Kidney tubule cell (primary cell): Measurements from ENCODE around the gene C1orf35.
"Not testable (repeated sequence)": the region's sequence is repeated elsewhere in the genome, so short reads cannot be mapped to it uniquely, and the experiment has no call there.

Source experiments
- DNase-seq: peaks from one replicate; pipeline ENCODE4 v3.0.0-alpha.2; 2018; ENCODE audit warnings: low spot score

Gene C1orf35

DNA sequence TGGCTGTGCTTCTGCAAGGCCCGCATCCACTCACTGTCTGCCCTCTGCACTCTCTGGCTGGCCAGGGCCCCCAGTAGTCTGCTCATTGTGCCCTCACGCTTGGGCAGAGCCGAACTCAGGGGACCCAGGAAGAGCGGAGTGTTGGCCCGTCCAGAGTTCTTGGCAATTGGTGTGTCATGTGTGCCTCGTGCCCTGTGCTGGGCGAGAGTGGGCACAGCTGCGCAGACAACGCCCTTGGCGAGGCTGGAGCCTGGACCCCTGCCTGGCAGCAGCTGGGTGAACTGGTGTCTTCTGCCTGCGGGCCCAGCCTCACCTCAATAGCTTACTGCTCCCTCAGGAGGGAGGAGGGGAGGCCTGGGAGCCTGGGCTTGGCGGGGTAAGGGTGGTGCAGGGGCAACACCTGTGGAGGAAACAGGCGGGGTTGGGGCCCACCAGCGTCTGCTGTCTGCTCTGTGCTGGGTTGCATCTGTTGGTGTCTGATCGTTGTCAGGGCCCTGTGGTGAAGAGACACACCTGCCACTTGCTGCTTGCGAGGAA, 39.1 kb upstream of the C1orf35 start:
- no peak for DNase-seq

DNA sequence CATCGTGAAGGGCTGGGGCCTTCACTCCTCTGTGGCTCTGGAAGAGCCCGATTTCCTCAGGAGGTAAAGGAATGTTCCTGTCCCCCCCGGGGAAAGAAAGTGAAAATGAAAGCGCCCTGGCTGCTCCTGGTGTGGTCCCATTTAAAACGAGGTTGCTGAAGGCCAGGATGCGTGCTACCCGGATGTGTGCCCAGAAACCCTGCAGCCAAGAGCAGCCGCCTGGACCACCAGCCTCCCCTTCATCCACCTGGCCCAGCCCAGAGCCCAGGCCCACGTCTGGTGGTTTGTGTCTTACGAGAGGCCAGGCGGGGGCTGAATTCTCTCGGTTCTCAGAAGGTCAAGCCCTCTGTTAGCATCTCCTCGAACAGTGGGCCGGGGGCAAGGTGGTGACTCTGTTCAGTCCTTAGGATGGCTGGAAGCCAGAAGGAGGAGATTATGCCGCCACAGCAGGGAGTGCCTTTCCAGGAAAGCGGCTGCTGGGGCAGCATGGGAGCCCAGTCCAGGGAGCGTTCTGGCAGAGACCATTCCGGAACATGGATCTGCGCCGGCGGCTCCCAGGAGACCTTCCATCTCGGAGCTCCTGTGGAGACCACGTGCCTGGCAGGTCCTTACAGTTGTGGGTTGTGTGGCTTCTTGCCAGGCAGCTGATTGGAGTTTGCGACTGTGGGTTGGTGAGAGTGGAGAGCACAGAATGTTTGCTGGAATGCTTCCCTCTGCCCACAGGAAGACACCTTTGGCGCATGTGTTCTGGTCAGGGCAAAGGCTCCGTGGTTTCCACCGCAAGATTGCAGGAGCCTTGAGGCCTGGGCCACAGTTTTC, 38.3 kb upstream of the C1orf35 start:
- DNase-seq = peak; percentile 71

DNA sequence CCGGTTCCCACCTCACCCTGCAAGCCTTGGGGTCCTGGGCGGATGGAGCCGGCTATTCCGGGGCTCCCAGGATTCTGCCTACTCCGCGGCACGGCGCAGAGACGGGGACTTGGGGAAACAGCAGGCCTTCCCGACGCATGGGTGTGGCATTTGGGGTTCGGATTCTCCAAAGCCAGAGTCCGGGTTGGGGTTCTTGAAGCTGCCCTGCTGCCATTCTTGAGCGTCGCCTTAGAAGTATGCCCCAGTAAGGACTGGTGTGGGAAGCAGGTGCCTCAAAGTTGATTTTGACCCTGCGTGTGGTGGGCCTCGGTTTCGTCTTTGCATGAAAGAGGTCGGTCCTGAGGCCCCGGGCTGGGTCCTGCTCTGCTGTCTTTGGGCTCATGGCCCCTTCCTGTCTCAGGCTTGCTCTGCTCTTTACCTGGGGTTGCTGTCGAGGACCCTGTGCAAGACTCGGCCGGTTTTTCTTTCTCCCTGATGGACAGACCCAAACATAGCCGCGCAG, 37.6 kb upstream of the C1orf35 start:
- no peak for DNase-seq

DNA sequence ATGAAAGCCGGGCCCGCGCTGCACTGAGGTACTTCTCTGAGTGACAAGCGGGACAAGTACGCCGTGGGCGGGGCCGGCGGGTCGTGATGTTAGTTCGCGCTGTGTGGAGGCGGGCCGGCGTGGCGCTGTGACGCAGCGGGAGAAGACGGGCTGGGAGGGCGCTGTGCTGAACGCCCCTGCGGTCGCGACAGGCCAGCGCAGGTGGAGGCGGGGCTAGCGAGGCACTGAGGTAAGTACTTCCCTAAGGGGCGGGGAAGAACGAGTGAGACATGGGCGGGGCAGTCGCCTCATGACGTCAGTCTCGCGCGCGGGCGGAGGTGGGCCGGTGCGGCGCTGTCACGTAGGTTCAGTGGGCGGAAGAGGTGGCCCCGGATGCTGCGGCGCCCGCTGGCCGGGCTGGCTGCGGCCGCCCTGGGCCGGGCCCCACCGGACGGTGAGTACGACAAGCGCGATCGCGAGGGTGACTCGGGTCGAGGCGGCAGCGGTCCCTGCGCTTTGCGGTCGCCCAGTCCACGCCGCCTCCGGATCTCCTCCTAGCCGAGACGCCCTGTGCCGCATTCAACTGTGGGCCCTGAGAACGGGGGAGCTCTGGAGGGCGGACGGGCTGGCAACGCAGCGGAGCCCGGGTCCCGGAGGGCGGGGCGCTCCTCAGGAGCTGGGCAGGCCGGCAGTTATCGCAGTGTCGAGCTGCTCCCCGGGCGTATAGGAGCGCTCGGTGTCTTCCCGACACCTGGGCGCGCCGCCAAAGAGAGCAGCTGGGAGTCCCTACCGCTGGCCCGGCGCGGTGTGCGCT, 37.0 kb upstream of the C1orf35 start, which contains the start of gene GUK1:
GUK1 (plus strand) TSS at position 349 of the 793 bp plus-strand sequence; CDS start at position 373, 24 bp downstream.
- DNase-seq = peak; percentile 100

DNA sequence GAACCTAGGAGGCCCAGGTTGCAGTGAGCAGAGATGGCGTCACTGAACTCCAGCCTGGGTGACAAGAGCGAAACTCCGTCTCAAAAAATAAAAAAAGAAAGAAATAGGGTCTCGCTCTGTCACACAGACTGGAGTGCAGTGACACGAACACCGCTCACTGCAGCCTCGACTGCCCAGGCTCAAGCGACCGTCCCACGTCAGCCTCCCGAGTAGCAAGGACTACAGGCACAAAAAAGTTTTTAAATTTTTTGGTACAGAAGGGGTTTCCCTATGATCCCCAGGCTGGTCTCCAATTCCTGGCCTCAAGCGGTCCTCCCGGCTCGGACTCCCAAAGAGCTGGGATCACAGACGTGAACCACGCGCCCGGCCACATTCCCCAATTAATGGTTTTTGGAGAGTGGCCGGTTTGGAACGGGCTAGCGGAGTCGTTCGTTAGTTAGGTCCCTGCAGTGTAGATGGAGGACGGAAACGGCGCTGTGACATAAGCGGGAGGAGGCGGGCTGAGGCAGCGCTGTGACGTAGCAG, 36.3 kb upstream of the C1orf35 start:
- no peak for DNase-seq

DNA sequence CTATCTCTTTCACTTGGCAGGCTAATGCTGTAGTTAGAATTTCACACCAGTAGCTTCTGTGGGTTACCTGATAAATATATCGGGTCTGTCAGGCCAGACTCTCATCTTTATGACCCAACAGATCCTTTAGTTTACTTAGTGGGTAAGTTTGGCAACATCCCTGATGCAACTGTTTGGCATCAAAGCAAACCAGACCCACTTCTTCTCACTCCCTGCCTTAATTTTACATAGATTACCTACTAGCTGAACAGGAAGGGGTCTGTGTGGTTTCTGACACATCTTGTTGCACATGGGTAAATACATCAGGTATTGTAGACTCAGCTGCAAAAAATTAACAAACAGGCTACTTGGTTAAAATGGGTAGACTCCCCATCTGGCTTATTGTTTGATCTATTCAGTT, 33.8 kb upstream of the C1orf35 start:
- peak; percentile 32 for DNase-seq

DNA sequence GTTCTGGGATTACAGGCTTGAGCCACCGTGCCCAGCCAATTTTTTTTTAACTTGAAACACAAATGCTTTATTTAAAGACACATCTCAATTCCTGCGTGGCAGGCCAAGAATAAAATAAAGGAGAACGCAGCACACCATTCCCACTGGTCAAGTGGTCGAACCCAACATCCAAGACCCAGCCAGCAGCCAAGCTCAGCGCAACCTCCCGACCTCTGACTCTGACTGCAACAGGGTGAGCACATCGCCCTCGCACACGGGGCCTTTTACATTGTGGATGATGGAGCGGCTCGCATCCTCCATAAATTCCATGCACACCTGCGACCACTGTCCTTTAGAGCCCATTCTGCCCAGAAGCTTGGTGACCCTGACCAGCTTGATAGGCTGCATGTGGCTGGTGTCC, 31.5 kb upstream of the C1orf35 start:
- DNase-seq = no peak

DNA sequence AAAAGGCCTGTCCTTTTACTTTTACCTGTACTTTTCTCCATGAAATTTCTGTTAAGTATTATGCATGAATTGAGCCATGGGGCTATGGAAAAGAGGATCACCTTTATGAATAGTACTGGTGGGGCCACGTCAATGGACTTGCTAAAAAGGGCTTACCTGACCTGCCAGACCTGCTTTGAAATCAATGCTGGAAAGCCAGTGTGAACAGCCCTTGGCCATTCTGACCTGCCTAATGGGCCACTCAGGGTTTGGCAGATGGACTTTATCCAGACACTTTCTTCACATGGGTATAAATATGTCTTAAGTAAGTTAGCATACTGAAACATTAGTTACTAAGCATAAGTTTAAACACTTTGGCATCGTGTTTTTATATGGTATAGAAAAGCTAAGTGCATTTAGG, 28.6 kb upstream of the C1orf35 start:
- no peak for DNase-seq

DNA sequence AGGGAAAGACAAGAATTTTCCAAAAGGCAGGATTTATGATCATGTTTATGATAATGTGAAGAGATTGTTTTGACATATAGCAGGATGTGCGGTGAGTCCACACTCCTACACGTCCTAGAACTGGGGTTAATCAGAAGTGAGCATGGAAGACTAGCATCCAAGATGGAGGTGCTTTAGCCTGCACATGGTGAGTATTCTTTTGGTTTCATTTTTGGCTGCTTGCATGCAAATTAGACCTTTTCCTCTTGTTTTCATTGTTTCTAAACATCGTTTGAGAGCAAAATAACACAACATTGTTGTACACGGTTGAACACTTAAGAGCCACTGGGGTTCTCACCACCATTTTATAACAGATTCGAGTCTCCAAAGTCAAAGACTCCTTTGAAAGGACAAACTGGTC, 22.1 kb upstream of the C1orf35 start:
- DNase-seq = no peak

DNA sequence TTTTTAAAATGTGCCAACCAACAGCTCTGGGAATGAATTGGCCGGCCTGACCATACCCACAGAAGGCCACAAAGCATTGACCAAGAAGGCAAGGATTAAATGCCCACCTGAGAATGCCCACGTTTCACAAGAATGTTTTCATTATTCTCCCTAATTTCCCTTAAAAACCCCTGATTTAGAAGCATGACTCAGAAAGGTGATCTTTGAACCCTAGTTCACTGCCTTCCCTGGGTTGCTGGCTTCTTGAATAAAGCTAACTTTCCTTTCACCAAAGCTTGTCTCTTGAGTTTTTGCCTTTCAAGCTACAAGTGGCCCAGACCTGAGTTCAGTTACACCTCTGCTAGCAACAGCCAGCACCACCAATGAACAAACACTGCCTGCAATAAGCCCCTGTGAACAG, 20.4 kb upstream of the C1orf35 start:
- DNase-seq = no peak

DNA sequence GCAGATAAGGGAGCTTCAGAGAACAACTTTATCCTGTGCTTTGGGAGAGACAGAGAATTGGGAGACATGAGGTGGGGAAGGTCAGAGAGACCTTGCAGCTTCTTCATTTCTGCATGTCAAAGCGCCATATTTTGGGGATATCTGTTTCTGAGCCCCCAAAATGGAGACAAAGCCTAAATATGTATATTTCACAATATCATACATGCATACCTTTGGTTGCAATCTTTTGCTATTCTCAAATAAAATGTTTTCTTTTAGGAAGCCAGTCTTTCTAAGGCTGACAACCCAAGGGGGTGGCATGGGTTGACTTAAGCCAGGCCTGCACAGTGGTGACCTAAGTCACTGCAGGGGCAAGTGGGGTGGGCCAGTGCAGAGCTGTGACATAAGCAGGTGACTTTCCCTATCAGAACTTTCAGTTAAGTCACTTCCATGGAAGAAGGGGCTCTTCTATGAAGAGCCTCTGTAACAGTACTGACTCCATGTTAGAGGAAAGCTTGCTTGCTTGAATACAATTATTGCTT, 19.9 kb upstream of the C1orf35 start:
- no peak for DNase-seq

DNA sequence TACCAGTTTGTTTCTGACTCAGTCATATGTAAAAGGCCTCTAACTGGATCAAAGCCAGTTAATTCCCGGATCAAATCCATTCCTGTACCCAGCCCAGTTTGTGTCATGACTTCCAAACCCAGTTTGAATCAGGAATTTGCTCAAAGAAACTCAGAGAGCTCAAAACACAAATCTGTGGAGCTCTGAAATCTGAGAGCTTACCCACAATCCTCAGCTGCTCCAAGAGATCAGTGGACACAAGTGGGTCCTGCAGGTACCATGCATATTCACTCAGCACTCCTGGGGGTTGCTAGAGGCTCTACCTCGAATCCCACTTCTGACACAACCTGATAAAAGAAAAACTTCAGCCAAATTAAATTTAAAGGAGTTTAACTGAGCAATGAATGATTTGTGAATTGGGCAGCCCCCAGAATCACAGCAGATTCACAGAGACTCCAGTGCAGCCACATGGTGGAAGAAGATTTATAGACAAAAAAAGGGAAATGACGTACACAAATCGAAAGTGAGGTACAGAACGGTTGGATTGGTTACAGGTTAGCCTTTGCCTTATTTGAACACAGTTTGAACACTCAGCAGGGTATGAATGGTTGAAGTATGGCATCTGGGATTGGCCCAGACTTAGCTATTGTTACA, 17.8 kb upstream of the C1orf35 start:
- DNase-seq = no peak

DNA sequence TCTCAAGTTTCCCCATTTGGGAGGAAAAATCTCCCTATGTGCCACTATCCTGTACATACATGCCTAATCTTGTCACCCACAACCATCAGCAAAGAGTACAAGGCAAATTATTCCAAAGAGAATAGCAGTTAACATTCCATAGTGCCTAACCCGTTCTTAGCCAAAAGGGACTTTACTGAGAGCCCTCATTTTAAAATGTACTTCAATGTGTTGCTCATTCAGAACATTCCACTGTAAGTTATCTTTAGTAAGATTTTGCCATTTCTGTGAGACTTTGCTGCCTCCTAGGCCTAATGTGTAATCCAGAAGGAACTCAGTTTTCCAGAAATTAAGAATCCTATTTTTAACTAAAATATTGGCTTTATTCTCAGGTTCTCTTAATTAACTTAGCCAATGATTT, 17.2 kb upstream of the C1orf35 start:
- DNase-seq = no peak

DNA sequence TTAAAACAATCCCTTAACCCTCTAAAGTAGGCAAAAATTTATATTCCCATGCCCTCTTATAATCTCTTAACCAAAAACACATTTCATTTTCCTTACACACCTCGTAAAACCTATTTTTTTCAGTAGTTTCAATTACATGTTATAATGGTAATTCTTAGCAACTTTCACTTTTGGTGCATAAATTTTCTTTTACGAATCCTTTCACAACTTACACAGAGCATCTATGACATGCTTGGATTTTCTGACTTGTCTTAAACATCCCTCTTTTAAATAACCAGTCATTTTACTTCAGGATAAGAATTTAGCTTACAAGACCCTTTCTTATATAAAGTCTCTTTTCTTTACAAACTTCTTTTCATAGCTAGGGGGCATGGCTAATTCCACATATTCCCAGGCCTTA, 14.9 kb upstream of the C1orf35 start:
- no peak for DNase-seq

DNA sequence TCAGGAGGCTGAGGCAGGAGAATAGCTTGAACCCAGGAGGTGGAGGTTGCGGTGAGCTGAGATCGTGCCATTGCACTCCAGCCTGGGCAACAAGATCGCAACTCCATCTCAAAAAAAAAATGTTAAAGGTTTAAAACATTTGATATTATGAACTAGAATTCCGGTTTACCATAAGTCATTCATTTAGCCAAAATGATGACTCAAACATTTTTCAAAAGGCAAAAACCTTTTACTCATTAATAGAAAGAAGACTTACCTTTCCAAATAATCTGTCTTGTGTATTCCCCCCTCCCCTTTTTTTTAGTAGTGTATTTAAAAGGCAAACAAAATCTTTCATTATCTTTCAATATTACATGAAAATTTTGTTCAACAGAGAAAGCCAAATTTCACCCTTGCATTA, 14.2 kb upstream of the C1orf35 start:
- DNase-seq = no peak

DNA sequence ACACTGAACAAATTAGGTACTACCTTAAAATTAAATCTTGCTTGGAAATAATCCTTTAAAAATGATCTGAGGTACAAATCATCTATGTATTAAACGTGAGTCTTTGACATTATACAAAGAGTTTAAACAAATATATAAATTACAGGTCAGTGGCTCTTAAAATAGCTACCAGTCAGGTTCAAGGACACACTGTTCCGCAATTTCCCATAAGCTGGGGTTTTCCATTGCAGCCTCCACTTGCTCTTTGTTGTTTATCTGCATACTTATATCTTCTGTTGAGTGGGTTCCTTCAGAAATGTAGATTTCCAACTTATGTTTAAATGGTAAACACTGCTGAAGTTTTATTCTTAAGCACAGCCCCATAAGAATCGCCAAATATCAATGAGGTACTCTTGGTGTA, 11.7 kb upstream of the C1orf35 start:
- no peak for DNase-seq

DNA sequence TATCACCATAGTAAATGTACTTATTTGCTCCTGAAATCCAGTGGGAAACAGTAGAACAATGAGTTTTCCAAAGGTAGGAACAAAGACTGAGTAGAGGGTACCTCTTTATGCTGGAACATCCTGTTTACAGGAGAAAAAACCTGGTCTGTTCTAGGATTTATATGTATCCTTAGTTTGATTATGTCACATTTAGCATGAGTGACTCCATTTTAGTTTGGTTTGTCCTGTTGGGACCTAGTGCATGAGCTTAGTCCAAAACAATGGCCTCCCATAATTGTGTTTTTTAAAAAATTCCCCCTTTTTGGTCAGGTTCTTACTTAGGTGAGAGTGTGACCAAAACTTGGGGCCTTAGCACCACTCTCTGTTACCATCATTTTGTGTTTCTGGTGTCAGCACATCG, 9.5 kb upstream of the C1orf35 start:
- DNase-seq = no peak

DNA sequence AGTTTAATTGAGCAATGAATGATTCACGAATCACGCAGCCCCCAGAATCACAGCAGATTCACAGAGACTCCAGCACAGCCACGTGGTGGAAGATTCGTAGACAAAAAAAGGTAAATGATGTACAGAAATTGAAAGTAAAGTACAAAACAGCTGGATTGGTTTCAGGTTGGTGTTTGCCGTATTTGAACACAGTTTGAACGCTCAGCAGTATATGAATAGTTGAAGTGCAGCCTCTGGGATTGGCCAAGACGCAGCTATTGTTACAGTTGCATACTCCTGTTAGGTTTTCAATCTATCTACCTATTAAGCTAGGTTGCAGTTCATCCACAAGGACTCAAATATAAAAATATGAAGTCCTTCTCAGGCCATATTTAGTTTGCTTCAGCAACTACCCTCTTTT, 9.0 kb upstream of the C1orf35 start:
- no peak for DNase-seq

DNA sequence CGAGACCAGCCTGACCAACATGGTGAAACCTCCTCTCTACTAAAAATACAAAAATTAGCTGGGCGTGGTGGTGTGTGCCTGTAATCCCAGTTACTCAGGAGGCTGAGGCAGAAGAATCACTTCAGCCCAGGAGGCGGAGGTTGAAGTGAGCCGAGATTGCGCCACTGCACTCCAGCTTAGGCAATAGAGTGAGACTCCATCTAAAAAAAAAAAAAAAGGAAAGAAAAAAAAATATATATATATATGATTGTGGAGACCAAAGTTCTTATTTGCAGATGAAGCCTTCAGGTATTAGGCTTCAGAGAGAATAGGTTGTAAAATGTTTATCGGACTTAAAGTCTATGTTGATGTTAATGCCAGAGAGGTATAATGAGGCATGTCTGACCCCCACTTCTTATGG, 8.2 kb upstream of the C1orf35 start:
- DNase-seq = not testable (repeated sequence)

DNA sequence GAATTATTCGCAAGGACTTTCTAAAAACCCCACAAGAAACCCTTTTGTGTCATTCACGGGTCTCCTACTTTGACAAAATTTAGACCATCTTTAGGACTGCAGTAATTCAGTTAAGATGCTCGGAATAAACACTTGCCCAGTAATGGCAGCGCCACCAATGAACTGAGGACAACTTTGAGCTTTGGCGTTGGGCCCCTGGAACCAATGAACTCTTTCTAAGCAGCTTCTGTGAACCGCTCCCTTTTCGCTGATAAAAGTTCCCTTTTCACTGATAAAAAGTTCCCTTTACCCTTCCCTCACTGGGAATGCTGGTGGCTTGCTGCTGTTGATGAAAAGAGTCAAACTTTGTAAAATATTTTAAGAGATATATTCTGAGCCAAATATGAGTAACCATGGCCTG, 7.4 kb upstream of the C1orf35 start:
- no peak for DNase-seq

DNA sequence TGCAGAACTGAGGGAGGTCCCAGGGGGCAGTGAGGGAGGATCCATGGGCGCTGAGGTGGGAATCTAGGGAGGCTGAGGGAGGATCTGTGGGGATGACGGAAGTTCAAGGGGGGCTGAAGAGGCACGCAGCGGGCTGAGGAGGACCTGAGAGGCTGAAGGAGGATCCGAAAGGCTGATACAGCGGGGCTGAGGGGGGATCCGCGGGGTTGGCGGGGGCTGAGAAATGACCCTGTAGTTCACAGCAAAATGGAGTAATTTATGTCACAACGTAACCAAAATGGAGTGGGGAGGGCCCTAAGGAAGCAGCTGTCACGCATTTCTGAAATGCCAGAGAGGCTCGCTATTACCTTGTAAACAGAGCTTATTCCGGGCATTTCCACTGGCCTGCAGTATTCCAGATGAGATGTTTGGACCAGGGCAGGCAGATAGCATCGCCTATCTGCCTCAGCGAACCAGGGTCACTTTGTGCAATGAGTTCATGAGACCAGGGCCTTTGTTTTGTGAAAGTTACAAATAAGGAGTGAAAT, 6.9 kb upstream of the C1orf35 start:
- DNase-seq = peak; percentile 47
